IMR-90 (cell line): ENCODE measurements around the gene APOA4. TPM values are rescaled to one million over a fixed set of nuclear protein-coding genes. Genes with fewer than 3 reads are reported as not detected.

ENCODE experiments used
- ATAC-seq: fragments of 200-7000 bp; cut with Tn5 transposase; 2 replicates; pipeline ENCODE4 v1.9.1; 2020; ENCODE audit warnings: low read depth, mild to moderate bottlenecking, moderate library complexity
- BruUV-seq: library from RNA; stranded (reverse); fragments of 400-500 nt; replicated peaks from 2 replicates; lab custom pipeline; 2021; lab: Mats Ljungman, UMichigan
- CTCF ChIA-PET: fragments of 300-600 bp; formaldehyde crosslinking; extraction: SDS; loops from one replicate; lab custom pipeline; 2021; ENCODE audit warnings: antibody characterized with exemption; lab: Yijun Ruan, JAX
- POLR2A ChIA-PET: fragments of 300-600 bp; sonication (Branson Sonifier 250); formaldehyde crosslinking; loops from one replicate; lab custom pipeline; 2022; ENCODE audit warnings: antibody characterized with exemption; ENCODE audit not compliant: unreplicated experiment; lab: Charles Lee
- DNase-seq: peaks from one replicate; pipeline ENCODE4 v3.0.0; 2013
- H2AFZ ChIP-seq: replicated peaks from 2 replicates; pipeline ENCODE3; 2013; ENCODE audit warnings: low read length, mild to moderate bottlenecking; ENCODE audit not compliant: poor library complexity
- H2AK5ac ChIP-seq: 2 replicates; pipeline ENCODE4 v1.6.1; 2013; ENCODE audit warnings: low read depth, low read length, inconsistent platforms
- H2AK9ac ChIP-seq: replicated peaks from 2 replicates; pipeline ENCODE3; 2013; ENCODE audit warnings: mild to moderate bottlenecking, low read depth, low read length, moderate library complexity; ENCODE audit not compliant: poor library complexity
- H2BK120ac ChIP-seq: 2 replicates; pipeline ENCODE4 v1.6.1; 2013; ENCODE audit warnings: low read depth, low read length, inconsistent platforms
- H2BK15ac ChIP-seq: 3 replicates; pipeline ENCODE4 v1.6.1; 2013; ENCODE audit warnings: low read depth, low read length, inconsistent platforms
- H2BK20ac ChIP-seq: 2 replicates; pipeline ENCODE4 v1.6.1; 2013; ENCODE audit warnings: low read depth, mild to moderate bottlenecking, inconsistent platforms, low read length, moderate library complexity
- H2BK5ac ChIP-seq: 2 replicates; pipeline ENCODE4 v1.6.1; 2013; ENCODE audit warnings: mild to moderate bottlenecking, low read depth, low read length, inconsistent platforms; ENCODE audit not compliant: poor library complexity, severe bottlenecking
- H3K14ac ChIP-seq: replicated peaks from 2 replicates; pipeline ENCODE4 v1.6.1; 2013; ENCODE audit warnings: low read depth, low read length, inconsistent platforms
- H3K18ac ChIP-seq: 2 replicates; pipeline ENCODE4 v1.6.1; 2013; ENCODE audit warnings: low read depth, low read length, control low read depth
- H3K23ac ChIP-seq: 2 replicates; pipeline ENCODE4 v1.6.1; 2013; ENCODE audit warnings: low read depth, low read length, inconsistent platforms
- H3K27ac ChIP-seq: 2 replicates; pipeline ENCODE4 v1.5.1; 2013; ENCODE audit warnings: mild to moderate bottlenecking, control low read depth, low read length; ENCODE audit not compliant: insufficient read depth
- H3K27me3 ChIP-seq: 2 replicates; pipeline ENCODE4 v1.6.1; 2013; ENCODE audit warnings: low read length; ENCODE audit not compliant: control insufficient read depth, insufficient read depth
- H3K36me3 ChIP-seq: 2 replicates; pipeline ENCODE4 v1.6.1; 2013; ENCODE audit warnings: low read length, mixed read lengths; ENCODE audit not compliant: control insufficient read depth, insufficient read depth
- H3K4ac ChIP-seq: 2 replicates; pipeline ENCODE4 v1.6.1; 2013; ENCODE audit warnings: low read depth, low read length, inconsistent platforms
- H3K4me1 ChIP-seq: 2 replicates; pipeline ENCODE4 v1.6.1; 2013; ENCODE audit warnings: low read length, mixed read lengths; ENCODE audit not compliant: control insufficient read depth, insufficient read depth
- H3K4me2 ChIP-seq: 2 replicates; pipeline ENCODE4 v1.6.1; 2013; ENCODE audit warnings: low read depth, mild to moderate bottlenecking, control low read depth, low read length, moderate library complexity
- H3K4me3 ChIP-seq: 2 replicates; pipeline ENCODE4 v1.5.1; 2013; ENCODE audit warnings: low read depth, mild to moderate bottlenecking, control low read depth, low read length, moderate library complexity; ENCODE audit not compliant: insufficient read depth
- H3K56ac ChIP-seq: 2 replicates; pipeline ENCODE4 v1.6.1; 2013; ENCODE audit warnings: low read length, inconsistent platforms; ENCODE audit not compliant: insufficient read depth; ENCODE audit errors: extremely low read depth
- H3K79me1 ChIP-seq, 2 experiments: 2 replicates each; pipeline ENCODE4 v1.6.1; 2013; ENCODE audit warnings: low read length in 2 of 2, inconsistent platforms in 1 of 2, low read depth in 1 of 2
- H3K9ac ChIP-seq: 2 replicates; pipeline ENCODE4 v1.6.1; 2013; ENCODE audit warnings: low read depth, low read length, control low read depth
- H3K9me1 ChIP-seq: 2 replicates; pipeline ENCODE4 v1.6.1; 2013; ENCODE audit warnings: low read length, inconsistent platforms; ENCODE audit not compliant: insufficient read depth
- H3K9me3 ChIP-seq: 2 replicates; pipeline ENCODE4 v1.6.1; 2013; ENCODE audit warnings: low read length; ENCODE audit not compliant: control insufficient read depth, insufficient read depth
- H4K20me1 ChIP-seq: 2 replicates; pipeline ENCODE4 v1.6.1; 2013; ENCODE audit warnings: low read length, inconsistent platforms; ENCODE audit not compliant: insufficient read depth
- H4K5ac ChIP-seq: 2 replicates; pipeline ENCODE4 v1.6.1; 2013; ENCODE audit warnings: mild to moderate bottlenecking, low read depth, low read length, control low read depth
- H4K8ac ChIP-seq, 2 experiments: 2 replicates each; pipeline ENCODE4 v1.6.1; 2013; ENCODE audit warnings: low read depth in 2 of 2, low read length in 2 of 2, control low read depth in 1 of 2, inconsistent platforms in 1 of 2
- H4K91ac ChIP-seq: 2 replicates; pipeline ENCODE4 v1.6.1; 2013; ENCODE audit warnings: low read depth, low read length, inconsistent platforms; ENCODE audit not compliant: insufficient read depth
- BHLHE40 ChIP-seq: fragments of 150-350 bp; IDR thresholded peaks from 2 replicates; pipeline ENCODE4 v1.6.1; 2016; ENCODE audit warnings: mild to moderate bottlenecking, low read depth, low read length
- CEBPB ChIP-seq: IDR thresholded peaks from 2 replicates; pipeline ENCODE4 v1.6.1; 2012; ENCODE audit warnings: low read depth, low read length, improper control_type of control experiment
- CHD1 ChIP-seq: IDR thresholded peaks from 2 replicates; pipeline ENCODE4 v1.6.1; 2012; ENCODE audit warnings: low read depth, low read length, improper control_type of control experiment
- FOS ChIP-seq: fragments of 150-350 bp; IDR thresholded peaks from 2 replicates; pipeline ENCODE4 v1.6.1; 2016; ENCODE audit warnings: low read depth, low read length
- MAFK ChIP-seq: IDR thresholded peaks from 2 replicates; pipeline ENCODE4 v1.6.1; 2012; ENCODE audit warnings: low read depth, low read length, improper control_type of control experiment
- MAZ ChIP-seq: IDR thresholded peaks from 2 replicates; pipeline ENCODE4 v1.6.1; 2012; ENCODE audit warnings: low read depth, mild to moderate bottlenecking, low read length, improper control_type of control experiment, moderate library complexity, borderline replicate concordance
- MXI1 ChIP-seq: IDR thresholded peaks from 2 replicates; pipeline ENCODE4 v1.6.1; 2012; ENCODE audit warnings: low read depth, mild to moderate bottlenecking, low read length, moderate library complexity, borderline replicate concordance
- NFE2L2 ChIP-seq: fragments of 150-350 bp; IDR thresholded peaks from 2 replicates; pipeline ENCODE4 v1.6.1; 2016; ENCODE audit warnings: low read depth, mild to moderate bottlenecking, low read length
- POLR2A ChIP-seq: IDR thresholded peaks from 2 replicates; pipeline ENCODE4 v1.6.1; 2012; ENCODE audit warnings: mild to moderate bottlenecking, low read depth, low read length
- RAD21 ChIP-seq: IDR thresholded peaks from 2 replicates; pipeline ENCODE4 v1.6.1; 2012; ENCODE audit warnings: low read length, improper control_type of control experiment
- RCOR1 ChIP-seq: IDR thresholded peaks from 2 replicates; pipeline ENCODE4 v1.6.1; 2012; ENCODE audit warnings: mild to moderate bottlenecking, low read length, improper control_type of control experiment; ENCODE audit not compliant: insufficient replicate concordance
- RFX5 ChIP-seq: IDR thresholded peaks from 2 replicates; pipeline ENCODE4 v1.8.0; 2012; ENCODE audit warnings: low read depth, mild to moderate bottlenecking, low read length, moderate library complexity
- SMC3 ChIP-seq: fragments of 150-350 bp; IDR thresholded peaks from 2 replicates; pipeline ENCODE4 v1.6.1; 2016; ENCODE audit warnings: low read depth, mild to moderate bottlenecking, antibody characterized with exemption, low read length, moderate library complexity
- whole genome bisulfite sequencing, 2 experiments: methylation state at CpG; one replicate each; pipeline versions ENCODE4 v1.1.5 to v1.1.7; 2013; ENCODE audit warnings: missing lambda C conversion rate in 2 of 2; ENCODE audit not compliant: insufficient read length in 1 of 2; ENCODE audit errors: extremely low coverage in 2 of 2; 5-methylcytosine and 5-hydroxymethylcytosine counted together
- dilution Hi-C: fragments of 300-500 bp; cut with HindIII; formaldehyde crosslinking; loops from one replicate; pipeline ENCODE4 v1.14.3; 2018; ENCODE audit warnings: low sequenced_read_pairs; ENCODE audit not compliant: unreplicated experiment
- in situ Hi-C: fragments of 300-500 bp; cut with MboI; formaldehyde crosslinking; loops from 3 replicates; pipeline ENCODE4 v1.14.3; 2019; ENCODE audit warnings: low sequenced_read_pairs, inconsistent platforms, mixed read lengths
- intact Hi-C: fragments of 100-400 bp; cut with micrococcal nuclease; formaldehyde crosslinking; loops from 2 replicates; pipeline ENCODE4 v1.10.0; 2022
- polyA plus RNA-seq, 3 experiments: library from polyadenylated mRNA; depleted of rRNA; stranded (reverse); fragments of >200 nt; gene quantifications; 2 replicates each; pipeline ENCODE4 v1.2.3, GENCODE V29; 2012; ENCODE audit warnings: low replicate concordance in 1 of 3
- total RNA-seq: library from RNA; depleted of rRNA; stranded (reverse); fragments of >200 nt; gene quantifications from 2 replicates; pipeline ENCODE4 v1.2.3, GENCODE V29; 2012
- TF ChIP-seq, protein P1 (sequence below): fragments of 150-350 bp; IDR thresholded peaks from 2 replicates; pipeline ENCODE4 v1.6.1; 2017; ENCODE audit warnings: mild to moderate bottlenecking, antibody characterized with exemption, low read length, low read depth
- TF ChIP-seq, protein P2 (sequence below): fragments of 150-350 bp; IDR thresholded peaks from 2 replicates; pipeline ENCODE4 v1.6.1; 2016; ENCODE audit warnings: low read depth, mild to moderate bottlenecking, low read length, moderate library complexity, borderline replicate concordance
- TF ChIP-seq, protein P3 (sequence below): conservative IDR thresholded peaks from 2 replicates; pipeline ENCODE4 v1.5.1; 2012; ENCODE audit warnings: mild to moderate bottlenecking, low read depth, low read length, improper control_type of control experiment

The APOA4 gene
- total and polyA plus RNA-seq, 2 of the 4 experiments (the other 2 are of a cell fraction): not detected

DNA sequence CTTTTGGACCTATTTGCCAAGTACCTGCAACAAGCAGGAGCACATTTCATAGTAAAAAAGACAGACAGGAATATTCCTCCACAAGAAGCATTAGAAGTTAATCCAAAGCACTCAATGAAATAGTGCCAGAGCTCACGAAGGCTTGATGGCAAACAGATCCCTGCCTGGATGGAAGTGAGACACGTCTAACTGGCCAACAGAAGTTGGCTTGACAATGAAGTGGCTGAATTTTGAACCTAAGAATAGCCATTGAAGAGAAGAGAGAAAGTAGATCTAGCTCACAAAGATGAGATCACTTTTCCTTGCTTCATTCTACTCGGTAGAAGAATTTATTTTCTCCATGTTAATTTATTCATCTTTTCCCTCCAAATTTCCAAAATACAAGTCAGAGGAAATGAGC, 45.0 kb upstream of the APOA4 start:
- H3K27me3 ChIP-seq: no peaks in the 10 kb centered on the region
- intact Hi-C loops: no loop called here
- H3K4me2 ChIP-seq: no peak overlapping the region
- H3K18ac ChIP-seq: no peak overlapping the region
- H3K36me3 ChIP-seq: peaks cover 32% of the 10 kb centered on the region
- H4K91ac ChIP-seq: no peak overlapping the region
- no peak overlapping the region for H3K27ac ChIP-seq
- no peak overlapping the region for H4K8ac ChIP-seq
- no peak for TF ChIP-seq CEBPB
- TF ChIP-seq RCOR1: no peak
- TF ChIP-seq, protein P1, sequence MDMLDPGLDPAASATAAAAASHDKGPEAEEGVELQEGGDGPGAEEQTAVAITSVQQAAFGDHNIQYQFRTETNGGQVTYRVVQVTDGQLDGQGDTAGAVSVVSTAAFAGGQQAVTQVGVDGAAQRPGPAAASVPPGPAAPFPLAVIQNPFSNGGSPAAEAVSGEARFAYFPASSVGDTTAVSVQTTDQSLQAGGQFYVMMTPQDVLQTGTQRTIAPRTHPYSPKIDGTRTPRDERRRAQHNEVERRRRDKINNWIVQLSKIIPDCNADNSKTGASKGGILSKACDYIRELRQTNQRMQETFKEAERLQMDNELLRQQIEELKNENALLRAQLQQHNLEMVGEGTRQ: no peak
- TF ChIP-seq, protein P2, sequence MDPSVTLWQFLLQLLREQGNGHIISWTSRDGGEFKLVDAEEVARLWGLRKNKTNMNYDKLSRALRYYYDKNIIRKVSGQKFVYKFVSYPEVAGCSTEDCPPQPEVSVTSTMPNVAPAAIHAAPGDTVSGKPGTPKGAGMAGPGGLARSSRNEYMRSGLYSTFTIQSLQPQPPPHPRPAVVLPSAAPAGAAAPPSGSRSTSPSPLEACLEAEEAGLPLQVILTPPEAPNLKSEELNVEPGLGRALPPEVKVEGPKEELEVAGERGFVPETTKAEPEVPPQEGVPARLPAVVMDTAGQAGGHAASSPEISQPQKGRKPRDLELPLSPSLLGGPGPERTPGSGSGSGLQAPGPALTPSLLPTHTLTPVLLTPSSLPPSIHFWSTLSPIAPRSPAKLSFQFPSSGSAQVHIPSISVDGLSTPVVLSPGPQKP: no peak
- no peak for TF ChIP-seq SMC3
- no peak for TF ChIP-seq POLR2A
- TF ChIP-seq RFX5: no peak
- TF ChIP-seq MAFK: no peak
- TF ChIP-seq MXI1: no peak
- TF ChIP-seq, protein P3, sequence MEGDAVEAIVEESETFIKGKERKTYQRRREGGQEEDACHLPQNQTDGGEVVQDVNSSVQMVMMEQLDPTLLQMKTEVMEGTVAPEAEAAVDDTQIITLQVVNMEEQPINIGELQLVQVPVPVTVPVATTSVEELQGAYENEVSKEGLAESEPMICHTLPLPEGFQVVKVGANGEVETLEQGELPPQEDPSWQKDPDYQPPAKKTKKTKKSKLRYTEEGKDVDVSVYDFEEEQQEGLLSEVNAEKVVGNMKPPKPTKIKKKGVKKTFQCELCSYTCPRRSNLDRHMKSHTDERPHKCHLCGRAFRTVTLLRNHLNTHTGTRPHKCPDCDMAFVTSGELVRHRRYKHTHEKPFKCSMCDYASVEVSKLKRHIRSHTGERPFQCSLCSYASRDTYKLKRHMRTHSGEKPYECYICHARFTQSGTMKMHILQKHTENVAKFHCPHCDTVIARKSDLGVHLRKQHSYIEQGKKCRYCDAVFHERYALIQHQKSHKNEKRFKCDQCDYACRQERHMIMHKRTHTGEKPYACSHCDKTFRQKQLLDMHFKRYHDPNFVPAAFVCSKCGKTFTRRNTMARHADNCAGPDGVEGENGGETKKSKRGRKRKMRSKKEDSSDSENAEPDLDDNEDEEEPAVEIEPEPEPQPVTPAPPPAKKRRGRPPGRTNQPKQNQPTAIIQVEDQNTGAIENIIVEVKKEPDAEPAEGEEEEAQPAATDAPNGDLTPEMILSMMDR: no peak
- no peak for TF ChIP-seq MAZ
- TF ChIP-seq RAD21: no peak
- no peak for TF ChIP-seq NFE2L2
- no peak for TF ChIP-seq FOS
- TF ChIP-seq CHD1: no peak
- no peak for TF ChIP-seq BHLHE40
- dilution Hi-C loops: no loop called here
- no peak overlapping the region for H2BK15ac ChIP-seq
- no peak overlapping the region for H2BK20ac ChIP-seq
- no TSS peak for BruUV-seq
- no peak overlapping the region for H2AFZ ChIP-seq
- no peak overlapping the region for H2AK5ac ChIP-seq
- peaks cover 19% of the 10 kb centered on the region for H3K9me1 ChIP-seq
- no peak overlapping the region for H3K4ac ChIP-seq
- peaks cover 0 to 10% of the 10 kb centered on the region in 2 experiments; a peak in 3 of 4 replicates for H3K79me1 ChIP-seq
- WGBS, 2 experiments: no CpG with 5 or more reads among the region's 3 CpGs
- H3K4me3 ChIP-seq: no peak overlapping the region
- no peaks in the 10 kb centered on the region for H4K20me1 ChIP-seq
- no peak for DNase-seq
- no peak overlapping the region for H2BK120ac ChIP-seq
- peaks cover 5% of the 10 kb centered on the region; the same call in 1 of the 2 replicates for H3K4me1 ChIP-seq
- no peaks in the 10 kb centered on the region for H3K9me3 ChIP-seq
- no peak overlapping the region for H3K23ac ChIP-seq
- no peak for ATAC-seq
- H3K56ac ChIP-seq: no peak overlapping the region
- H3K9ac ChIP-seq: no peak overlapping the region
- H2BK5ac ChIP-seq: no peak overlapping the region
- H4K5ac ChIP-seq: no peak overlapping the region
- in situ Hi-C loops: no loop called here
- ChIA-PET CTCF (interaction anchor here (0.7 kb wide), 1 partner anchor 12 kb away, joined by 3 read pairs; no protein-coding TSS in a partner anchor), POLR2A (no interaction called here)
- no peak overlapping the region for H2AK9ac ChIP-seq
- no peak overlapping the region for H3K14ac ChIP-seq
